GM13977 (cell line): Measurements from ENCODE around the gene L3MBTL4.
A peak's percentile ranks its signal among the peaks of the same experiment; 100 is the strongest.

ENCODE experiments used
- DNase-seq: peaks from one replicate; pipeline ENCODE4 v3.0.0; 2012; ENCODE audit warnings: low spot score
- in situ Hi-C: fragments of 300-500 bp; cut with MboI; formaldehyde crosslinking; loops from one replicate; pipeline ENCODE4 v1.12.0; 2022; ENCODE audit warnings: low sequenced_read_pairs, low pct_unique_long_range_greater_than_20kb, mixed read lengths, inconsistent platforms; ENCODE audit not compliant: unreplicated experiment
- TF ChIP-seq, protein P1 (sequence below): IDR thresholded peaks from 2 replicates; pipeline ENCODE4 v1.5.1; 2012; ENCODE audit warnings: mild to moderate bottlenecking, control low read depth; ENCODE audit not compliant: insufficient read depth; ENCODE audit errors: extremely low read depth, missing control alignments

Gene L3MBTL4

DNA sequence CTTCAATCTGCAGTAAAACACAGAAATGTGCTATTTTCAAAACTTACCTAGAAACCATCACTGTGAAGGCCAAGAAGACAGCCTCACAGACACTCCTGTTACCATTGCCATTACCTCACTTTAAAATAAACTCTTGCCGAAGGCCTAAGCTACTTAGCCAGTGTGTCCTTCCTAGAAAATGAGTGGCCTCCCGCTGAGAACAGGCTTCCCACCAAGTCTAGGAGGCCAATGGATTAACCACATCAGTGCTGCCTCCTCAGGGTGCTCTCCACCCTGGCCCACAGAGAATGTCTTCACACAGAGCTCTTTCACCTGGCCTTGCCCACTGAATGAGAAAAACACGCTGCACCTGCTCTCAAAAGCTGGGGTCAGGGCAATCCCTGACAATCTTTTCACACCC lies 47.5 kb downstream of the L3MBTL4 start:
- in situ Hi-C loops: no loop called here
- DNase-seq: no peak
- TF ChIP-seq, protein P1, sequence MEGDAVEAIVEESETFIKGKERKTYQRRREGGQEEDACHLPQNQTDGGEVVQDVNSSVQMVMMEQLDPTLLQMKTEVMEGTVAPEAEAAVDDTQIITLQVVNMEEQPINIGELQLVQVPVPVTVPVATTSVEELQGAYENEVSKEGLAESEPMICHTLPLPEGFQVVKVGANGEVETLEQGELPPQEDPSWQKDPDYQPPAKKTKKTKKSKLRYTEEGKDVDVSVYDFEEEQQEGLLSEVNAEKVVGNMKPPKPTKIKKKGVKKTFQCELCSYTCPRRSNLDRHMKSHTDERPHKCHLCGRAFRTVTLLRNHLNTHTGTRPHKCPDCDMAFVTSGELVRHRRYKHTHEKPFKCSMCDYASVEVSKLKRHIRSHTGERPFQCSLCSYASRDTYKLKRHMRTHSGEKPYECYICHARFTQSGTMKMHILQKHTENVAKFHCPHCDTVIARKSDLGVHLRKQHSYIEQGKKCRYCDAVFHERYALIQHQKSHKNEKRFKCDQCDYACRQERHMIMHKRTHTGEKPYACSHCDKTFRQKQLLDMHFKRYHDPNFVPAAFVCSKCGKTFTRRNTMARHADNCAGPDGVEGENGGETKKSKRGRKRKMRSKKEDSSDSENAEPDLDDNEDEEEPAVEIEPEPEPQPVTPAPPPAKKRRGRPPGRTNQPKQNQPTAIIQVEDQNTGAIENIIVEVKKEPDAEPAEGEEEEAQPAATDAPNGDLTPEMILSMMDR: no peak

DNA sequence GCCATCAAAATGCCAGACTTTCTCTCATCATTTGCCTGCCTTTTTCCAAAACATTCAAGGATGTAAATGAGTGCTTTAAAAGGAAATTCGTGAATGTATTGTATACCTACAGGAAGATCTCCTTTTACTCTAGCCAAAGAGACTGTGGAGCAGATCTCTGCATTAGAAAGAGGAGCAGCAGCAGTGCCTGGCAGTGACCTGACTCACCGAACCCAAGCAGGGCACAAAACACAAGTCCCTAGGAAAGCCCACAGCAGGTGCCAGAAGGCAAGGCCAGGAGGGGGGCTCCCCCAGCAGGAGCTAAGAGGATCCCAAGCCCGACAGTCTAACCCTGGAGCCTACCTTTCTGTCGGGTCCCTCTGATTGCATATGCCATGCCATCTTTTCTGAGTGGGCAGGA lies 47.9 kb downstream of the L3MBTL4 start:
- TF ChIP-seq, protein P1: no peak
- DNase-seq: no peak
- in situ Hi-C loops: no loop called here

DNA sequence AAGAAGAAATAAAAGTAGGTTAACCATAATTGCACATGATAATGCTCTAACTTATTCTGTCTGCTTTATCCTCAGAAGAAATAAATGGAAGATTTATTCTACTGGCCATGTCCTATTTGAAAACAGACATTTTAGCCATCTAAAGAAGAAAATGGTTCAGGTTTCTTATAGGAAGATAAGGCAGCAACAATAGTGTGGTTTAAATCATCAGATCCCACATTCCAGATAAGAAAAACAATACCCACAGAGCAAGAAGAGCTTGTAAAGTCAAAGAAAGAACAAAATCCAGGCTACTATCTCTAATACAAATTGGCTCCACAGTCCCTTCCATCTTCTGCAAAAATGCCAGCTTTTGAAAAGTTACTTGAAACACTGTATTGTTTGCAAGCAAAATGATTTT lies 49.3 kb downstream of the L3MBTL4 start:
- TF ChIP-seq, protein P1: no peak
- DNase-seq: no peak
- in situ Hi-C loops: no loop called here

DNA sequence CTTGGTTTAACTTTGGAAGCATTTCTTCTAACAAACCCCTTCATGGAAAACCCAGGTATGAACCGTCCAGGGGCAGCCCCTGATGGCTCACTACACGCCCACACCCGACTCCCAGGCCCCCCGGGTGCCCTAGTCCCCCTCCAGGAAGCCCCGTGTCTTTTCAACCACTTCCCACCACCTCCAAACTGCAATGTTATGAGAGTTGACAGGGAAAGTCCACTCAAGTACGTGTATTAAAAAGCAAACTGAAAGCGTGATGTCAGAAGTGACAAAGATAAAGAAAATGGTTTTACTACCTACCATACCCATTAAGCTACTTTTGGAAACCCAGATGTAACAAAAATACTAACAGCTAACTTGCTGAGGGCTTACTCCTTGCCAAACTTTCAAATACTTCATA lies 51.5 kb downstream of the L3MBTL4 start:
- peak; percentile 55 for DNase-seq
- TF ChIP-seq, protein P1: no peak
- in situ Hi-C loops: no loop called here

DNA sequence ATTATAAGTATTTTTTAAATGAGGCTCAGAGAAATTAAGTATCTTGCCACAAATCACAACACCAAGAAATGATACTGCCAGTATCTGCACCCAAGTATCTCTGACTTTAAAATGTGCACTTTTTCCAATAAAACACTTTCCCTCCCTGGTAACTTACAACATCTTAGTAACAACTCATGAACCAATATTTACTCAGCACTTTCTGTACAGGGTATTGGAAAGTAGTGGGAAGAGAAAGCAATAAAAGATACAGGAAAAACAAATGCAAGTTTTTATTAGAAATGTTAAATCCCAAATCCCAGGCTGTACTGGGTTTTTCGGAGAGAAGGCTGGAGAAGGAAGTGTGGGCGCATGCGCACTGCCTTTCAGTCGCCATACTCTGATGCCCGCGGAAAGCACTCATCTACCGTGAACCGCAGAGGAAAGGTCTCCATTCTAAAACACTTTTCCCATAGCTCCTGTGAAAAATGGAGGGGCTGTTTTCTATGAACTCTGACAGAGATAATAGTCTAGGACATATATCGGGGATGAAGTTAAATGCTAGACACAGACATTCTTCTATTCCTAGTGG lies 52.1 kb downstream of the L3MBTL4 start:
- TF ChIP-seq, protein P1: no peak

DNA sequence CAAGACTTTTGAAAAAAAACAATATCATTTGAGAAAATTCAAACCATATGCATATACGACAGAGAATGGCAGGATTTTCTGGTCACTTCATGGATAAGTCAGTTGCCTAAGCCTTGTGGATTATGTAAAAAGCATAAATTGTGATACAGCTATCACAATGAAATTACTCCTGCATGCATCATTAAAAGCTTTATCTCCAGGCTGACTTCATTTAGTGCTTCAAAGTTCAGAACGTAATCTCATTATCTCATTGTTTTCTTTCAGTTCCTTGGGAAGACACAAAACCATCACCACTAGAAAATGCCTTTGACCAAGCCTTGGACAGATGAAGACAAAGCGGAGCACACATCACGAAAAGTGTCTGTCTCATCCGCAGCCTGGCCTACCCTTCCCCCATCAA lies 57.0 kb downstream of the L3MBTL4 start:
- in situ Hi-C loops: no loop called here

More for the DNA sequence above, 52.1 kb downstream of the L3MBTL4 start:
- in situ Hi-C loops: no loop called here
- no peak for DNase-seq

More for the DNA sequence above, 57.0 kb downstream of the L3MBTL4 start:
- no peak for DNase-seq
- TF ChIP-seq, protein P1: no peak
